Measurements from ENCODE around the gene RPL15. TPM values are rescaled to one million over a fixed set of nuclear protein-coding genes. Genes with fewer than 3 reads are reported as not detected.

RPL15 gene
- total RNA-seq, 2 experiments from 2014 or later: 2,355 to 2,390 TPM

DNA sequence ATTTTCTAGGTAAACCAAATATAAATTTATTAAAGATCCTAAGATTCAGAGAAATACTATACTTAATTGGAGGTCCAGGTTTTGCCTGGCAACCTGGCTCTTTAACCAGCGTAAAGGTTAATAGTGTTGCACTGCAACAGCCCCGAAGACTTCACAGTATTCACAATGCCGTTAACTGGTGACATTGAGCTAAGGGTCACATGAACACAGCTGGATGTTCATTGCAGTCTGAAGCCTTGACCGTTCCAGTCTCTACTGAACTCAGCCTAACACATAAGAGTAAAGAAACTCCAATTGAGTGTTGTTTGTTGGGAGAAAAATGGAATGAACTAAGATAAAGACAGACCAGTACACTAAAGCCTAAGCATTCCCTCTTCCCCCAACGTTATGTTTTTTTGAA, 27.0 kb upstream of the RPL15 start:
- H3K9me3 ChIP-seq (ENCODE audit: low read length): no peaks in the 10 kb centered on the region
- intact Hi-C loops (cut with micrococcal nuclease; ENCODE audit: unreplicated experiment): loop anchor here (2.0 to 5.0 kb wide), 3 partner anchors 55 to 349 kb away; partner anchors contain the start of gene NR1D2
- no peaks in the 10 kb centered on the region for H3K79me2 ChIP-seq (ENCODE audit: insufficient read depth, low read depth, low read length)
- TF ChIP-seq, protein P1, sequence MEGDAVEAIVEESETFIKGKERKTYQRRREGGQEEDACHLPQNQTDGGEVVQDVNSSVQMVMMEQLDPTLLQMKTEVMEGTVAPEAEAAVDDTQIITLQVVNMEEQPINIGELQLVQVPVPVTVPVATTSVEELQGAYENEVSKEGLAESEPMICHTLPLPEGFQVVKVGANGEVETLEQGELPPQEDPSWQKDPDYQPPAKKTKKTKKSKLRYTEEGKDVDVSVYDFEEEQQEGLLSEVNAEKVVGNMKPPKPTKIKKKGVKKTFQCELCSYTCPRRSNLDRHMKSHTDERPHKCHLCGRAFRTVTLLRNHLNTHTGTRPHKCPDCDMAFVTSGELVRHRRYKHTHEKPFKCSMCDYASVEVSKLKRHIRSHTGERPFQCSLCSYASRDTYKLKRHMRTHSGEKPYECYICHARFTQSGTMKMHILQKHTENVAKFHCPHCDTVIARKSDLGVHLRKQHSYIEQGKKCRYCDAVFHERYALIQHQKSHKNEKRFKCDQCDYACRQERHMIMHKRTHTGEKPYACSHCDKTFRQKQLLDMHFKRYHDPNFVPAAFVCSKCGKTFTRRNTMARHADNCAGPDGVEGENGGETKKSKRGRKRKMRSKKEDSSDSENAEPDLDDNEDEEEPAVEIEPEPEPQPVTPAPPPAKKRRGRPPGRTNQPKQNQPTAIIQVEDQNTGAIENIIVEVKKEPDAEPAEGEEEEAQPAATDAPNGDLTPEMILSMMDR (conservative IDR thresholded peaks at IDR 0.05; ENCODE audit: low read length): no peak
- no peak for TF ChIP-seq EZH2phosphoT487 (IDR thresholded peaks at IDR 0.05; ENCODE audit: borderline replicate concordance, low read depth, low read length)
- H3K4me3 ChIP-seq (ENCODE audit: low read depth, low read length, poor library complexity, severe bottlenecking): no peak overlapping the region
- ChIA-PET CTCF (ENCODE audit: unreplicated experiment) (no interaction called here), POLR2A (interaction anchor here (0.6 to 3.2 kb wide), 6 partner anchors 8 to 933 kb away, joined by 3 to 12 read pairs (median 5); partner anchors contain the start of genes NKIRAS1 and RPL15)
- peaks cover 20% of the 10 kb centered on the region; the same call in 1 of the 2 replicates for H4K20me1 ChIP-seq (ENCODE audit: insufficient read depth, low read length)
- H3K36me3 ChIP-seq (ENCODE audit: insufficient read depth, low read length): peaks cover 74% of the 10 kb centered on the region
- BruUV-seq (replicated peaks): no TSS peak
- H3K9me2 ChIP-seq (ENCODE audit: insufficient read depth, low read length): no peaks in the 10 kb centered on the region
- no peak overlapping the region for H3K27ac ChIP-seq (ENCODE audit: low read depth, low read length, poor library complexity, severe bottlenecking)
- H2AFZ ChIP-seq (ENCODE audit: low read length): no peak overlapping the region
- peaks cover 11% of the 10 kb centered on the region for H3K4me1 ChIP-seq (ENCODE audit: insufficient read depth, low read length, poor library complexity, severe bottlenecking)
- DNase-seq (ENCODE audit: low spot score): no peak
- H3K4me2 ChIP-seq (ENCODE audit: low read length): no peak overlapping the region

DNA sequence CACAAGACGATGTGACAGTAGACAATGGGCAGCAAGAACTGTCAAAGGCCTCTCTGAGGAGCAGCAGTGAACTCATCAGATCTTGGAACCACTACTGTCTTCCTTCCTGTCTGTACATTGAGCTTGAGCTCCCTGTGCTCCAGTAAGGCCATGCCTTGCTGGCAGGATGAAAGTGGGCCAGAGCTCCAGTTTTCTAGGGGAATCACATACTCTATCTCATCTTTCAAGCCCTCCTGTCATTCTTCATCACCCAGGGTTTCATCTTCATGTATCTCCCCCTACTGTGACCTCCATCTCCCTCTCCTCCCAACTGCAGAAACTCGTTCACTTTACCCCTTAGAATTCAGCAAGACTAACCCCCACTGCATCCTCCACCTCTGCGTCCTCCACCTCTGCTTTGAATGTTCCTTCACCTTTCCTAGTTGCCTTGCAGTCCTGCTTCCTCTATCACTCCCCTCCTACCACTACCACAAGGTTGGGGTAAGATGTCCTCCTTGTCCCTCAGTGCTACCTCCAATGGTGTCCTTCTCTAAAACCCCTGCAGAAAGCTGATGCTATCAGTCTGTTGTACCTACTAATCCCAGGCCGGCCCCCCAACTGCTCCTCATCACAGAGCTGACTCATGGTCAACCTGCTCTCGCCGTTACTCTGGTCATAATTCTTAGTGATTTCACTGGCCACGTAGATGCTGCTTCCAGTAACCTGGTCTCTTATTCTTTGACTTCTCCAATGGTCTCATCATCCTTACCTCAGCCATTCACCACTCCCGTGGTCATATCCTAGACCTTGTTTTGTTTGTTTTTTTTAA, 22.5 kb upstream of the RPL15 start:
- TF ChIP-seq, protein P1 (conservative IDR thresholded peaks at IDR 0.05; ENCODE audit: low read length): no peak
- TF ChIP-seq EZH2phosphoT487 (IDR thresholded peaks at IDR 0.05; ENCODE audit: borderline replicate concordance, low read depth, low read length): no peak
- ChIA-PET POLR2A (interaction anchor here (0.5 to 0.6 kb wide), 6 partner anchors 25 to 752 kb away, joined by 3 to 7 read pairs (median 3); no protein-coding TSS in a partner anchor), CTCF (ENCODE audit: unreplicated experiment) (no interaction called here)
- H3K79me2 ChIP-seq (ENCODE audit: insufficient read depth, low read depth, low read length): no peaks in the 10 kb centered on the region
- no TSS peak for BruUV-seq (replicated peaks)
- H4K20me1 ChIP-seq (ENCODE audit: insufficient read depth, low read length): no peaks in the 10 kb centered on the region
- no peaks in the 10 kb centered on the region for H3K4me1 ChIP-seq (ENCODE audit: insufficient read depth, low read length, poor library complexity, severe bottlenecking)
- DNase-seq (ENCODE audit: low spot score): no peak
- H3K27ac ChIP-seq (ENCODE audit: low read depth, low read length, poor library complexity, severe bottlenecking): no peak overlapping the region
- H3K9me2 ChIP-seq (ENCODE audit: insufficient read depth, low read length): no peaks in the 10 kb centered on the region
- H2AFZ ChIP-seq (ENCODE audit: low read length): no peak overlapping the region
- H3K36me3 ChIP-seq (ENCODE audit: insufficient read depth, low read length): peaks cover 96% of the 10 kb centered on the region
- intact Hi-C loops (cut with micrococcal nuclease; ENCODE audit: unreplicated experiment): loop anchor here (5.0 kb wide), 1 partner anchor 103 kb away; no protein-coding TSS in a partner anchor
- H3K9me3 ChIP-seq (ENCODE audit: low read length): no peaks in the 10 kb centered on the region
- H3K4me3 ChIP-seq (ENCODE audit: low read depth, low read length, poor library complexity, severe bottlenecking): no peak overlapping the region
- no peak overlapping the region for H3K4me2 ChIP-seq (ENCODE audit: low read length)

DNA sequence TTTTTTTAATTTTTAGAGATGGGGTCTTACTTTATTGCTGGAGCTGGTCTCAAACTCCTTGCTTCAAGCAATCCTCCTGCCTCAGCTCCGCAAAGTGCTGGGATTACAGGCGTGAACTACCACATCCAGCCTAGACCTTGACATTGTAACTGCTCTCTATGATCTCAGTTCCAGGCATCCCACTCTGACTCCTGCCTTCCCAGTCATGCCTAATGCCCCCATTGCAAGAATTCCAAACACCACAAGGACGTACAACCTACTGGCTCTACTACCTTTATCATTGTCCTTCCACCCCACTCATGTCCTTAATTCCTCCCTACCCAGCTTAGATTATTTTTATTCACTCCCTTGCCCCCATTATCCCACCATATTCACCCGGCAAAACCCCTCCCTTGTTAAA, 21.8 kb upstream of the RPL15 start:
- intact Hi-C loops (cut with micrococcal nuclease; ENCODE audit: unreplicated experiment): no loop called here
- DNase-seq (ENCODE audit: low spot score): no peak
- ChIA-PET POLR2A (interaction anchor here (0.6 kb wide), 1 partner anchor 80 kb away, joined by 3 read pairs; no protein-coding TSS in a partner anchor), CTCF (ENCODE audit: unreplicated experiment) (no interaction called here)
- no TSS peak for BruUV-seq (replicated peaks)
- H3K27ac ChIP-seq (ENCODE audit: low read depth, low read length, poor library complexity, severe bottlenecking): no peak overlapping the region
- H3K9me3 ChIP-seq (ENCODE audit: low read length): no peaks in the 10 kb centered on the region
- no peaks in the 10 kb centered on the region for H3K9me2 ChIP-seq (ENCODE audit: insufficient read depth, low read length)
- peaks cover 97% of the 10 kb centered on the region for H3K36me3 ChIP-seq (ENCODE audit: insufficient read depth, low read length)
- H3K4me1 ChIP-seq (ENCODE audit: insufficient read depth, low read length, poor library complexity, severe bottlenecking): no peaks in the 10 kb centered on the region
- H2AFZ ChIP-seq (ENCODE audit: low read length): no peak overlapping the region
- no peak overlapping the region for H3K4me2 ChIP-seq (ENCODE audit: low read length)
- H4K20me1 ChIP-seq (ENCODE audit: insufficient read depth, low read length): no peaks in the 10 kb centered on the region
- no peaks in the 10 kb centered on the region for H3K79me2 ChIP-seq (ENCODE audit: insufficient read depth, low read depth, low read length)
- H3K4me3 ChIP-seq (ENCODE audit: low read depth, low read length, poor library complexity, severe bottlenecking): no peak overlapping the region
- TF ChIP-seq, protein P1 (conservative IDR thresholded peaks at IDR 0.05; ENCODE audit: low read length): no peak
- TF ChIP-seq EZH2phosphoT487 (IDR thresholded peaks at IDR 0.05; ENCODE audit: borderline replicate concordance, low read depth, low read length): no peak

Measured in OCI-LY7 (cell line).